ENCODE data around the gene ASB18.
"Not testable (repeated sequence)": the region's sequence is repeated elsewhere in the genome, so short reads cannot be mapped to it uniquely, and the experiment has no call there.

Gene ASB18

DNA sequence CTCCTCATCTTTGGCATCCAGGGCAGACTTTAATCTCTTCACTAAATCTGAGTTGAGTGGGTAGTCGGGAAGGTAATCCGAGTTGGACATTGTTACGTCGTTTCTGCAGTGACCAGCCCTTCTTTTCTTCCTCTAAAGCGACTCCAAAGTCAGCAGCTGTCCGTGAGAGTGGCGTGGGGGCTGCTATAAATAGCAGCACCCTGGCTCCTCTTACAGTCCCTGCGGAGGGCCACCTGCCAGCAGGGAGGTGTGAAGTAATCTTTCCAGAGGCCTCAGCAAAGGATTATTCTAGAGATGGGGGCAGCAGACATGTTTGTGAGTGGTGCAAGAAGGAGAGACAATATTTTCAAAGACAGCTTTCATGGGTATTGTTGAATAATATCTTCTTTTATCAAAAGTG is at the start of gene ASB18:
Gene ASB18 (minus strand): TSS at position 151 of the 400 bp plus-strand sequence. CDS start 61 bp downstream, at position 90.
- in situ Hi-C loops (cut with MboI; ENCODE audit: low sequenced_read_pairs): no loop called here

- in situ Hi-C loops (cut with MboI; ENCODE audit: low sequenced_read_pairs): no loop called here
Measured at GRCh38 chr2:236311286-236311685, 47.1 kb upstream of the ASB18 start.

DNA sequence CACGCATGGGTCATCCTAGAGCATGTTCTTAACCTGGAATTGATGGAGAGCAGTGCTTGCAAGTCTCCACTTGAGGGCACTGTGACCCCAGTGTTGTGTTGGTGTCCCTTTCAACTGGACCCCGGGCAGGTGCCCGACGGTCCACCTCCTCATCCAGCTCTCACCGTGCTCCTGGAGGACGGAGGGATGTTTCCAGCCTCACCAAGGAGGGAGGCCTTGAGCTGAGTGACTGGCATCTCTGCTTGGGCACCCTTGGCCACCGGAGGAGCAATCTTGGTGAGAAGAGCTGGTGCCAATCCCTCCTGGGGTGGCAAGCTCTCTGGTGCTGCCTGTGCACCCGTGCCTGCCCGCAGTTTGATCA is 45.4 kb upstream of the ASB18 start:
- in situ Hi-C loops (cut with MboI; ENCODE audit: low sequenced_read_pairs): no loop called here

- in situ Hi-C loops (cut with MboI; ENCODE audit: low sequenced_read_pairs): no loop called here
Measured at GRCh38 chr2:236308855-236309668, 44.9 kb upstream of the ASB18 start.

DNA sequence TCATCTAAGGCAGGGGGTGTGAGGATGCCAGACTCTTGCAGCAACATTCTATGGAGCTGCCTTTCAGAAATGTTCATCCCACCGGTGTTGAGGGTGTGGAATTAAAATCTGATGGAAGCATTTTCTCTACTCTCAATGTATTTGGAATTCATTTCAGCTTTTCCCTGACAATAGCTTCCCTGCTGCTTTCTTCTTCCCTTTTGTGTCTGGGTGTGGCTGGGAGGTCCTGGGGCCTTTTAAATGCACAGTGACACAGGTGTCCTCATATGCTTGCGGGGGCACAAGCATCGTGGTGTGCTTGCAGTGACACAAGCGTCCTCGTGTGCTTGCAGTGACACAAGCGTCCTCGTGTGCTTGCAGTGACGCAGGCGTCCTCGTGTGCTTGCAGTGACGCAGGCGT is 43.4 kb upstream of the ASB18 start:
- in situ Hi-C loops (cut with MboI; ENCODE audit: low sequenced_read_pairs): no loop called here

DNA sequence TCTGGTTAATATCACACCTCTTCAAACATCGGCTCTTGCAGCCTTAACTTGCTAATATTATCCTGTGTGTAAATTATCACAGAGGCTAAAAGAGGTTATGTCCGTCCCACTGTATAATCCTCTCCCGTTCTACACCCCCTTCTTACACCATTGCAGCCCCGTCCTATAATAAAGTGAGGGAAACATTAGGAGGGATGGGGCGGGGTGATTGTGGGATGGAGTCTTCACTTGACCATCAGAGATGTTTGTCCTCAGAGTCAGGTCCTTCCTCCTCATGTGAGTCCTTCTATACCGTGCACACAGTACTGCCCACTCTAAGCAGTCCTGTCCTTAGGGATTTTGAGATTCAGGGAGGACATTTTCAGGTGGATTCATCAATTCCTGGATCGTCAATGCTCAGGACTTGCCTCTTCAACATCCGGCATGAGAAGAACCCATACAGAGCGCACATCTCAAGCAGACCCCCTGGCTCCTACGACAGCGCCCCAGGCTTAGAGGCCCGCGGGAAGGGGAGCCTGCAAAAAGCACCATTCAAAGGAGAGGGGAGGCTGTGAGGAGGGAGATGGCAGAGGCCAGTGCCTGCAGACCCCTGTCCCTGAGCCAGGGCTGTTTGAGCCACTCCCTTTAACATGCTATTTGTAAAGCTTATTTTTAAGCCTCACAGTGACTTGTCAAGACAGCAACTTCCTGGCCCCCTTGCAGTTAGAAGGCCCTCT is 42.8 kb upstream of the ASB18 start:
- in situ Hi-C loops (cut with MboI; ENCODE audit: low sequenced_read_pairs): no loop called here

- in situ Hi-C loops (cut with MboI; ENCODE audit: low sequenced_read_pairs): no loop called here
Measured at GRCh38 chr2:236305964-236306605, 41.9 kb upstream of the ASB18 start.

- in situ Hi-C loops (cut with MboI; ENCODE audit: low sequenced_read_pairs): no loop called here
Measured at GRCh38 chr2:236305531-236305930, 41.3 kb upstream of the ASB18 start.

- in situ Hi-C loops (cut with MboI; ENCODE audit: low sequenced_read_pairs): no loop called here
Measured at GRCh38 chr2:236303935-236304334, 39.7 kb upstream of the ASB18 start.

- in situ Hi-C loops (cut with MboI; ENCODE audit: low sequenced_read_pairs): no loop called here
Measured at GRCh38 chr2:236302555-236302954, 38.3 kb upstream of the ASB18 start.

DNA sequence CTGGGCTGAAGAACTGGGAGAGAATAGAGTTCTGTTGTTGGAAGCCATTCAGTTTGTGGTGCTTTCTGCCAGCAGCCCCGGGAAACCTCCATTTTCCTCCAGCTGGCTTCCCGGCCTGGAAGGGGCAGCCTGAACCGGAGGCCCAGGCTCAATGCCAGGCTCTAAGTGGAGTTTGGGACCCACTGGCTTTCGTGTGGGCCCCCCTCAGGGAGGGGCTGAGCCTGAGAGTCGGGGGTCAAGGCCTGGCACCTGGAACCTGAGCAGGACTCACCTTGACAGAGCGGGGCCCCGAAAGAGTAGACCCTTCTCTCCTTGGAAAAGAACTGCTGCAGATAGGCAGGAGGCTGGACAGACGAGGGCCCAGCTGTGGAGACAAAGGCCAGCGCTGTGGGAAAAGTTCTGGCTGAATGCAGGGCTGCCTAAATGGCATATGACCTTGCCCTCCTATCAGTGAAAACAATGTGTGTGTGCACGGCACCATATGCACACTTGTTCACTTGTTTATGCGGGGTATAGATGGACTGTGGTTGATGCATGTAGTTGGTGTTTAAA is 34.8 kb upstream of the ASB18 start:
- in situ Hi-C loops (cut with MboI; ENCODE audit: low sequenced_read_pairs): no loop called here

- in situ Hi-C loops (cut with MboI; ENCODE audit: low sequenced_read_pairs): no loop called here
Measured at GRCh38 chr2:236295481-236295880, 31.3 kb upstream of the ASB18 start.

- in situ Hi-C loops (cut with MboI; ENCODE audit: low sequenced_read_pairs): no loop called here
Measured at GRCh38 chr2:236294647-236295046, 30.4 kb upstream of the ASB18 start.

DNA sequence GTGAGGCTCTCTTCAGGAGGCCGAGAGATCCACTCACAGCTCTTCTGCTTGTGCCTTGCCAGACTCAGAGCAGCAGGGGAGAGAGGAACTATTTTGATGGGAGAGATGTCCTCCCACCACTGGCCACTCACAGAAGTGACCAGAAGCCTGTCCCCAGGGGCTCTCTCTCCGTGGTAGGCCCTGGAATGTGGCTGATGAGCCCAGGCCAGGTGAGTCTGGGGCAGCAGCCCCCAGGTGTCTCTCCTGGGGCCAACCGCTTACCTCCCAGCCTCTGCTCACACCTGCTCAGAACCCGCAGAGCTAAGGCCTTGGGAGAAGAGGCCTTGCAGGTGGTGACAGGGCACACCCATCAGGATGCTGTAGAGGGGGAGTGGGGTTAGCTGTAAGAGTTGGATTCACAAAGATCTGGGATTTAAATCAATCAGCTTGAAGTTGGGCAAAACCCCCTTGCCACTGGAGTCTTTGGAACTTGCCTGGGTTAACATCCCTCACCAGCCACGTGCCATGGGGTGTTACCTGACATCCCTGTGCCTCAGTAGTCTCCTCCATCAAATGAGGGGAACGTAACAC is 29.1 kb upstream of the ASB18 start:
- in situ Hi-C loops (cut with MboI; ENCODE audit: low sequenced_read_pairs): no loop called here

DNA sequence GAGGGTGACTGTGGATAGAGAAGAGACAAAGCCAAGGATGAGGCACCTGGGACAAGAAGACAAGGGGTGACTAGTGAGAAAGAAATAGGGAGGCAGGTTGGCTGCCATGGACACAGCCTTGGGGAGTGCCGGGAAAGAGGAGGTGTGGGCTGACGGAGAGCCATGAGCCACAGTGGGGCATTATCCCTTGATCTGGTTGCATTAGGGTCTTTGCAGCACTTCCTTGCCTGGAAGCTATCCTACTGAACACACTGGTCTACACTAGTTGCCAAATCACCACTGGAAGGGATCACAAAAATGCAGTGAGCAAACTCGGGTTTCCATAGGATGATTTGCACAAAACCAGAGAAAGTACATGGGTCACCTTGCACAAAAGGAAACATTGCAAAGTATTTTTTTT is 27.7 kb upstream of the ASB18 start:
- in situ Hi-C loops (cut with MboI; ENCODE audit: low sequenced_read_pairs): no loop called here

DNA sequence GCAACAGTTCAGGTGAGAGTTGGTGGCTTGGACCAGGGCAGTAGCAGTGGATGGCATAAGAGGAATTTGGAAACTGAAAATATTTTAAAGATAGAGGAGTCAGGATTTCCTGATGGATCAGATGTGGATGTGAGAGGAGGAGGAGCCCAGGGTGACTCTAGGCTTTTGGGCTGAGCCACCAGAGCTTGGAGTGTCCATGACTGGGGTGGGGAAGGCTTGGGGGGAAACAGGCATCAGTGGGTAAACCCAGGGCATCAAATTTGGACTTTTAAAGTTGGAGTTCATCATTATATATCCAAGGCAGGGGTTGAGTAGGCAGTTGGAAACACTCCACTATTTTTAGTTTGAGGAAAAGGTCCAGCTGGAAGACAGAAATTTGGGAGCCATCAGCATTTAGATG is 27.3 kb upstream of the ASB18 start:
- in situ Hi-C loops (cut with MboI; ENCODE audit: low sequenced_read_pairs): no loop called here

GRCh38 chr2:236290742-236291425 is 26.7 kb upstream of the ASB18 start:
- in situ Hi-C loops (cut with MboI; ENCODE audit: low sequenced_read_pairs): no loop called here

DNA sequence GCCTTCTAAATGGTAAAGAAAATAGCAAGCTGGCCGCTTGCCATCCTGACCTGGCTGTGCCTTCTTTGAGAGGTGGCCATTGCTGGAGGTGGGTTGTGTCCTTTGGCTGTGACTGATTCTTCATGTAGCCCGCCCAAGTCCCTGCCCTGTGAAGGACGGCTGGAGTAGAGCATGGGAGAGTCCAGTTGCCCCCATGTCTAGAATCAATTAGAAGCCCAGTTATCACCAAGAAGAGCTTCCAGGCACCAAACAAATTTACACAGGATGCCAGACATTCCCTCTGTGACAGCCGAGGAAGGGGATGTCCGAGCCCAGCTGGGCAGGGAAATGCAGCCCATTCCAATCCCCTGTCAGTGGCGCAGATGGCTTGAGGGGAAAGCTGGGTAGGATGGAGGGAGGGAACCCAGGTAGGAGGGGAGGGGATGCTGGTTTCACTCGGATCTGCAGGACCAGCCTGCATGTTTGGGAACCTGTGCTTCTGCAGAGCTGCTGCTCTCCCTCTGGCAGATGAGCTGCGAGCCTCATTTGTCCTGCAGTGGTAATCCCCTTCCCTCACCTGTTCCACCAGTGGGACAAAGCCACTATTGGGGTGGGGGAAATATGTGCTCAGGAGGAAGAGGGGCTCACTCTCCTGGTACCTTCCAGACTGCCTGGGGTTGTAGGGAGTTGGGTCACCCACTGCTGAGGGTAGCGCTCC is 25.7 kb upstream of the ASB18 start:
- in situ Hi-C loops (cut with MboI; ENCODE audit: low sequenced_read_pairs): no loop called here

DNA sequence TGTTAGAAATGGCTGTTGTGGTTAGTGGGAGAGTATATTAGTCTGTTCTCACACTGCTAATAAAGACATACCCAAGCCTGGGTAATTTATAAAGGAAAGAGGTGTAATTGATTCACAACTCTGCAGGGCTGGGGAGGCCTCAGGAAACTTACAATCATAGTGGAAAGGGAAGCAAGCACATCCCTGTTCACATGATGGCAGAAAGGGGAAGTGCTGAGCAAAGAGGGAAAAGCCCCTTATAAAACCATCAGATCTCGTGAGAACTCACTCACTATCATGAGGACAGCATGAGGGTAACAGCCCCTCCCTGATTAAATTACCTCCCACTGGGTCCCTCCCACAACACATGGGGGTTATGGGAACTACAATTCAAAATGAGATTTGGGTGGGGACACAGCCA is 24.2 kb upstream of the ASB18 start:
- in situ Hi-C loops (cut with MboI; ENCODE audit: low sequenced_read_pairs): not testable (repeated sequence)

- in situ Hi-C loops (cut with MboI; ENCODE audit: low sequenced_read_pairs): no loop called here
Measured at GRCh38 chr2:236287656-236288055, 23.4 kb upstream of the ASB18 start.
